OCI-LY7 (cell line): ENCODE results near the gene NCAPG.

Source experiments
- CTCF ChIP-seq: fragments of 200-600 bp; sonication (generic); conservative IDR thresholded peaks from 2 replicates; pipeline ENCODE4 v1.5.1; 2014; ENCODE audit warnings: mild to moderate bottlenecking, antibody characterized with exemption, low read length, moderate library complexity, mixed read lengths
- EZH2phosphoT487 ChIP-seq: fragments of 200-600 bp; sonication (generic); IDR thresholded peaks from 2 replicates; pipeline ENCODE4 v1.6.1; 2018; ENCODE audit warnings: low read depth, borderline replicate concordance, mild to moderate bottlenecking, mixed run types, antibody characterized with exemption, low read length, moderate library complexity, mixed read lengths

GRCh38 chr4:17763416-17763815, 47.4 kb upstream of the NCAPG start:
- TF ChIP-seq CTCF (no peak), EZH2phosphoT487 (no peak)
